K562 (cell line): Measurements from ENCODE around the gene HSPH1. TPM values are rescaled to one million over a fixed set of nuclear protein-coding genes. Genes with fewer than 3 reads are reported as not detected.

Source experiments
- HNRNPLL ChIP-seq: fragments of 200-400 bp; formaldehyde crosslinking; IDR thresholded peaks from 2 replicates; pipeline ENCODE4 v1.6.1; 2017; ENCODE audit warnings: low read length, low read depth, mild to moderate bottlenecking; ENCODE audit not compliant: poor library complexity, severe bottlenecking
- MAZ ChIP-seq, 2 experiments: fragments of 450-650 bp in 1 of 2; sonication (generic) in 1 of 2; formaldehyde crosslinking; IDR thresholded peaks in 1 of 2; conservative IDR thresholded peaks in 1 of 2; 2 replicates each; pipeline versions ENCODE4 v1.4.0 to v1.5.0; 2020; ENCODE audit warnings: mild to moderate bottlenecking in 1 of 2, missing genetic modification reagents in 1 of 2
- POLR2AphosphoS5 ChIP-seq: IDR thresholded peaks from 2 replicates; pipeline ENCODE4 v1.6.1; 2011; ENCODE audit warnings: mild to moderate bottlenecking, low read depth, low read length, moderate library complexity; ENCODE audit not compliant: control insufficient read depth, insufficient read depth
- polyA plus RNA-seq, 8 experiments: library from polyadenylated mRNA; depleted of rRNA in 4 of 8; stranded (reverse) in 5 of 8; unstranded in 3 of 8; fragments of >200 nt; fragmentation: Nextera tagmentation in 2 of 8; fragmentation: Illumina TruSeq in 1 of 8; extraction: Ambion mirVana in 2 of 8; extraction: Trizol in 1 of 8; gene quantifications; 2 replicates each; pipeline versions ENCODE4 v1.2.1 to v1.2.3, GENCODE V29; 2011 to 2014; ENCODE audit warnings: inconsistent platforms in 1 of 8, missing spikeins in 1 of 8
- total RNA-seq, 7 experiments: library from RNA; depleted of rRNA in 6 of 7; stranded (reverse); fragments of >200 nt in 6 of 7; fragmentation: Illumina TruSeq in 2 of 7; extraction: Trizol in 2 of 7; gene quantifications; 2 replicates each; pipeline versions ENCODE4 v1.2.1 to v1.2.3, GENCODE V29; 2011 to 2021; ENCODE audit warnings: low replicate concordance in 1 of 7
- TF ChIP-seq, protein P1 (sequence below): fragments of 200-800 bp; sonication (Bioruptor generic); IDR thresholded peaks from 2 replicates; pipeline ENCODE4 v1.6.1; 2017; ENCODE audit warnings: missing genetic modification characterization, missing compliant biosample characterization
- TF ChIP-seq, protein P2 (sequence below): fragments of 250-450 bp; sonication (Bioruptor Pico); IDR thresholded peaks from 2 replicates; pipeline ENCODE4 v1.4.0; 2020
- TF ChIP-seq, protein P3 (sequence below): fragments of 450-650 bp; IDR thresholded peaks from 2 replicates; pipeline ENCODE4 v1.6.1; 2016; ENCODE audit warnings: mild to moderate bottlenecking, moderate library complexity

HSPH1 gene
- total and polyA plus RNA-seq, 9 of the 15 experiments (the other 6 are each of a cell fraction or from before 2014, with no cell fraction given), result 34.6 to 104 (median 64.7) TPM

DNA sequence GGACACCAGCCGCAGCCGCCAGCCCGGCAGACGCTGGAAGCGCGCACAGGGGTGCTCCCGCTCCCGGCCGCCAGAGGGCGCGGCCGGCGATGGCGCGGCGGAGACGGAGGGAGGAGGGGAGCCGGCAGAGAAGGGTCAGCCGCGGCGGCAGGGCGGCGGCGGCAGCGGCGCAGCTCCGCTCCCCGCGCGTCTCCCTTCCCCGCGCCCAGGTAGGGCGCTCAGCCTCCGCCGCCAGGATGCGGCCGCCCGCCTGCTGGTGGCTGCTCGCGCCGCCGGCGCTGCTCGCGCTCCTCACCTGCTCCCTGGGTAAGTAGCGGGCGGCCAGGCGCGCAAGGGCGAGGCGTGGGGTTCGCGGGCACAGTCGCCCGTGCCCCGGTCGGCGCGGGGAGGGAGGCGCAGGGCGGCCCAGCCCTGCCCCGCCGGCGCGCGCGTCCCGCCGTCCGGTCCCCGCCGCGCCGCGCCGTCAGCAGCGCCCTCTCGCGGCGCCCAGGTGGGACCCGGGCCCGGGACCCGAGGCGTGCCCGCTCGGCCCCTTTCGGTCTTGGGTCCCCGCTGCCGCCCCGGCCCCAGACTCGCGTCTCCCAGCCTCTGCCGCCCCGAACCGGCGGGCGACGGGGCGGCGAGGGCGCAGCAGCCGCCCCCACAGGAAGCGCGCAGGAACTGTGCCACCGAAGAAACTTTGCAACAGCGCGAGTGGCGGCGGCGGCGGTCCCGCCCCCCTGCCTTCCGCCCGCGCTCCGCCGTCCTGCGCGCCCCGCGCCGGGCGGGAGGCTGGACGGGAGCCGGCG lies 38.3 kb upstream of the HSPH1 start, which contains the start of gene B3GLCT (continued):
- TF ChIP-seq, protein P1, sequence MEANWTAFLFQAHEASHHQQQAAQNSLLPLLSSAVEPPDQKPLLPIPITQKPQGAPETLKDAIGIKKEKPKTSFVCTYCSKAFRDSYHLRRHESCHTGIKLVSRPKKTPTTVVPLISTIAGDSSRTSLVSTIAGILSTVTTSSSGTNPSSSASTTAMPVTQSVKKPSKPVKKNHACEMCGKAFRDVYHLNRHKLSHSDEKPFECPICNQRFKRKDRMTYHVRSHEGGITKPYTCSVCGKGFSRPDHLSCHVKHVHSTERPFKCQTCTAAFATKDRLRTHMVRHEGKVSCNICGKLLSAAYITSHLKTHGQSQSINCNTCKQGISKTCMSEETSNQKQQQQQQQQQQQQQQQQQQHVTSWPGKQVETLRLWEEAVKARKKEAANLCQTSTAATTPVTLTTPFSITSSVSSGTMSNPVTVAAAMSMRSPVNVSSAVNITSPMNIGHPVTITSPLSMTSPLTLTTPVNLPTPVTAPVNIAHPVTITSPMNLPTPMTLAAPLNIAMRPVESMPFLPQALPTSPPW, result 0 out of 2 replicates have a peak, but pooled peaks have one; percentile 34
- TF ChIP-seq HNRNPLL, result peak; percentile 34
- peak in 1 of 2 experiments; percentile 44; a peak in 2 of 4 replicates for TF ChIP-seq MAZ (CRISPR knock-in tag; conservative IDR thresholded peaks at IDR 0.05 in 1 of 2, IDR thresholded peaks at IDR 0.05 in 1 of 2)
- TF ChIP-seq, protein P2, sequence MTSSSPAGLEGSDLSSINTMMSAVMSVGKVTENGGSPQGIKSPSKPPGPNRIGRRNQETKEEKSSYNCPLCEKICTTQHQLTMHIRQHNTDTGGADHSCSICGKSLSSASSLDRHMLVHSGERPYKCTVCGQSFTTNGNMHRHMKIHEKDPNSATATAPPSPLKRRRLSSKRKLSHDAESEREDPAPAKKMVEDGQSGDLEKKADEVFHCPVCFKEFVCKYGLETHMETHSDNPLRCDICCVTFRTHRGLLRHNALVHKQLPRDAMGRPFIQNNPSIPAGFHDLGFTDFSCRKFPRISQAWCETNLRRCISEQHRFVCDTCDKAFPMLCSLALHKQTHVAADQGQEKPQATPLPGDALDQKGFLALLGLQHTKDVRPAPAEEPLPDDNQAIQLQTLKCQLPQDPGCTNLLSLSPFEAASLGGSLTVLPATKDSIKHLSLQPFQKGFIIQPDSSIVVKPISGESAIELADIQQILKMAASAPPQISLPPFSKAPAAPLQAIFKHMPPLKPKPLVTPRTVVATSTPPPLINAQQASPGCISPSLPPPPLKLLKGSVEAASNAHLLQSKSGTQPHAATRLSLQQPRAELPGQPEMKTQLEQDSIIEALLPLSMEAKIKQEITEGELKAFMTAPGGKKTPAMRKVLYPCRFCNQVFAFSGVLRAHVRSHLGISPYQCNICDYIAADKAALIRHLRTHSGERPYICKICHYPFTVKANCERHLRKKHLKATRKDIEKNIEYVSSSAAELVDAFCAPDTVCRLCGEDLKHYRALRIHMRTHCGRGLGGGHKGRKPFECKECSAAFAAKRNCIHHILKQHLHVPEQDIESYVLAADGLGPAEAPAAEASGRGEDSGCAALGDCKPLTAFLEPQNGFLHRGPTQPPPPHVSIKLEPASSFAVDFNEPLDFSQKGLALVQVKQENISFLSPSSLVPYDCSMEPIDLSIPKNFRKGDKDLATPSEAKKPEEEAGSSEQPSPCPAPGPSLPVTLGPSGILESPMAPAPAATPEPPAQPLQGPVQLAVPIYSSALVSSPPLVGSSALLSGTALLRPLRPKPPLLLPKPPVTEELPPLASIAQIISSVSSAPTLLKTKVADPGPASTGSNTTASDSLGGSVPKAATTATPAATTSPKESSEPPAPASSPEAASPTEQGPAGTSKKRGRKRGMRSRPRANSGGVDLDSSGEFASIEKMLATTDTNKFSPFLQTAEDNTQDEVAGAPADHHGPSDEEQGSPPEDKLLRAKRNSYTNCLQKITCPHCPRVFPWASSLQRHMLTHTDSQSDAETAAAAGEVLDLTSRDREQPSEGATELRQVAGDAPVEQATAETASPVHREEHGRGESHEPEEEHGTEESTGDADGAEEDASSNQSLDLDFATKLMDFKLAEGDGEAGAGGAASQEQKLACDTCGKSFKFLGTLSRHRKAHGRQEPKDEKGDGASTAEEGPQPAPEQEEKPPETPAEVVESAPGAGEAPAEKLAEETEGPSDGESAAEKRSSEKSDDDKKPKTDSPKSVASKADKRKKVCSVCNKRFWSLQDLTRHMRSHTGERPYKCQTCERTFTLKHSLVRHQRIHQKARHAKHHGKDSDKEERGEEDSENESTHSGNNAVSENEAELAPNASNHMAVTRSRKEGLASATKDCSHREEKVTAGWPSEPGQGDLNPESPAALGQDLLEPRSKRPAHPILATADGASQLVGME (CRISPR knock-in tag), result no peak
- TF ChIP-seq, protein P3, sequence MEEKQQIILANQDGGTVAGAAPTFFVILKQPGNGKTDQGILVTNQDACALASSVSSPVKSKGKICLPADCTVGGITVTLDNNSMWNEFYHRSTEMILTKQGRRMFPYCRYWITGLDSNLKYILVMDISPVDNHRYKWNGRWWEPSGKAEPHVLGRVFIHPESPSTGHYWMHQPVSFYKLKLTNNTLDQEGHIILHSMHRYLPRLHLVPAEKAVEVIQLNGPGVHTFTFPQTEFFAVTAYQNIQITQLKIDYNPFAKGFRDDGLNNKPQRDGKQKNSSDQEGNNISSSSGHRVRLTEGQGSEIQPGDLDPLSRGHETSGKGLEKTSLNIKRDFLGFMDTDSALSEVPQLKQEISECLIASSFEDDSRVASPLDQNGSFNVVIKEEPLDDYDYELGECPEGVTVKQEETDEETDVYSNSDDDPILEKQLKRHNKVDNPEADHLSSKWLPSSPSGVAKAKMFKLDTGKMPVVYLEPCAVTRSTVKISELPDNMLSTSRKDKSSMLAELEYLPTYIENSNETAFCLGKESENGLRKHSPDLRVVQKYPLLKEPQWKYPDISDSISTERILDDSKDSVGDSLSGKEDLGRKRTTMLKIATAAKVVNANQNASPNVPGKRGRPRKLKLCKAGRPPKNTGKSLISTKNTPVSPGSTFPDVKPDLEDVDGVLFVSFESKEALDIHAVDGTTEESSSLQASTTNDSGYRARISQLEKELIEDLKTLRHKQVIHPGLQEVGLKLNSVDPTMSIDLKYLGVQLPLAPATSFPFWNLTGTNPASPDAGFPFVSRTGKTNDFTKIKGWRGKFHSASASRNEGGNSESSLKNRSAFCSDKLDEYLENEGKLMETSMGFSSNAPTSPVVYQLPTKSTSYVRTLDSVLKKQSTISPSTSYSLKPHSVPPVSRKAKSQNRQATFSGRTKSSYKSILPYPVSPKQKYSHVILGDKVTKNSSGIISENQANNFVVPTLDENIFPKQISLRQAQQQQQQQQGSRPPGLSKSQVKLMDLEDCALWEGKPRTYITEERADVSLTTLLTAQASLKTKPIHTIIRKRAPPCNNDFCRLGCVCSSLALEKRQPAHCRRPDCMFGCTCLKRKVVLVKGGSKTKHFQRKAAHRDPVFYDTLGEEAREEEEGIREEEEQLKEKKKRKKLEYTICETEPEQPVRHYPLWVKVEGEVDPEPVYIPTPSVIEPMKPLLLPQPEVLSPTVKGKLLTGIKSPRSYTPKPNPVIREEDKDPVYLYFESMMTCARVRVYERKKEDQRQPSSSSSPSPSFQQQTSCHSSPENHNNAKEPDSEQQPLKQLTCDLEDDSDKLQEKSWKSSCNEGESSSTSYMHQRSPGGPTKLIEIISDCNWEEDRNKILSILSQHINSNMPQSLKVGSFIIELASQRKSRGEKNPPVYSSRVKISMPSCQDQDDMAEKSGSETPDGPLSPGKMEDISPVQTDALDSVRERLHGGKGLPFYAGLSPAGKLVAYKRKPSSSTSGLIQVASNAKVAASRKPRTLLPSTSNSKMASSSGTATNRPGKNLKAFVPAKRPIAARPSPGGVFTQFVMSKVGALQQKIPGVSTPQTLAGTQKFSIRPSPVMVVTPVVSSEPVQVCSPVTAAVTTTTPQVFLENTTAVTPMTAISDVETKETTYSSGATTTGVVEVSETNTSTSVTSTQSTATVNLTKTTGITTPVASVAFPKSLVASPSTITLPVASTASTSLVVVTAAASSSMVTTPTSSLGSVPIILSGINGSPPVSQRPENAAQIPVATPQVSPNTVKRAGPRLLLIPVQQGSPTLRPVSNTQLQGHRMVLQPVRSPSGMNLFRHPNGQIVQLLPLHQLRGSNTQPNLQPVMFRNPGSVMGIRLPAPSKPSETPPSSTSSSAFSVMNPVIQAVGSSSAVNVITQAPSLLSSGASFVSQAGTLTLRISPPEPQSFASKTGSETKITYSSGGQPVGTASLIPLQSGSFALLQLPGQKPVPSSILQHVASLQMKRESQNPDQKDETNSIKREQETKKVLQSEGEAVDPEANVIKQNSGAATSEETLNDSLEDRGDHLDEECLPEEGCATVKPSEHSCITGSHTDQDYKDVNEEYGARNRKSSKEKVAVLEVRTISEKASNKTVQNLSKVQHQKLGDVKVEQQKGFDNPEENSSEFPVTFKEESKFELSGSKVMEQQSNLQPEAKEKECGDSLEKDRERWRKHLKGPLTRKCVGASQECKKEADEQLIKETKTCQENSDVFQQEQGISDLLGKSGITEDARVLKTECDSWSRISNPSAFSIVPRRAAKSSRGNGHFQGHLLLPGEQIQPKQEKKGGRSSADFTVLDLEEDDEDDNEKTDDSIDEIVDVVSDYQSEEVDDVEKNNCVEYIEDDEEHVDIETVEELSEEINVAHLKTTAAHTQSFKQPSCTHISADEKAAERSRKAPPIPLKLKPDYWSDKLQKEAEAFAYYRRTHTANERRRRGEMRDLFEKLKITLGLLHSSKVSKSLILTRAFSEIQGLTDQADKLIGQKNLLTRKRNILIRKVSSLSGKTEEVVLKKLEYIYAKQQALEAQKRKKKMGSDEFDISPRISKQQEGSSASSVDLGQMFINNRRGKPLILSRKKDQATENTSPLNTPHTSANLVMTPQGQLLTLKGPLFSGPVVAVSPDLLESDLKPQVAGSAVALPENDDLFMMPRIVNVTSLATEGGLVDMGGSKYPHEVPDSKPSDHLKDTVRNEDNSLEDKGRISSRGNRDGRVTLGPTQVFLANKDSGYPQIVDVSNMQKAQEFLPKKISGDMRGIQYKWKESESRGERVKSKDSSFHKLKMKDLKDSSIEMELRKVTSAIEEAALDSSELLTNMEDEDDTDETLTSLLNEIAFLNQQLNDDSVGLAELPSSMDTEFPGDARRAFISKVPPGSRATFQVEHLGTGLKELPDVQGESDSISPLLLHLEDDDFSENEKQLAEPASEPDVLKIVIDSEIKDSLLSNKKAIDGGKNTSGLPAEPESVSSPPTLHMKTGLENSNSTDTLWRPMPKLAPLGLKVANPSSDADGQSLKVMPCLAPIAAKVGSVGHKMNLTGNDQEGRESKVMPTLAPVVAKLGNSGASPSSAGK, result no peak
- TF ChIP-seq POLR2AphosphoS5, result no peak
